GM12874 (cell line): ENCODE data around the gene JAKMIP2.

ENCODE experiments used
- CTCF ChIP-seq: IDR thresholded peaks from 2 replicates; pipeline ENCODE4 v1.5.1; 2011; ENCODE audit warnings: low read depth, mild to moderate bottlenecking, control low read depth, low read length, moderate library complexity; ENCODE audit not compliant: insufficient read depth

Gene JAKMIP2

DNA sequence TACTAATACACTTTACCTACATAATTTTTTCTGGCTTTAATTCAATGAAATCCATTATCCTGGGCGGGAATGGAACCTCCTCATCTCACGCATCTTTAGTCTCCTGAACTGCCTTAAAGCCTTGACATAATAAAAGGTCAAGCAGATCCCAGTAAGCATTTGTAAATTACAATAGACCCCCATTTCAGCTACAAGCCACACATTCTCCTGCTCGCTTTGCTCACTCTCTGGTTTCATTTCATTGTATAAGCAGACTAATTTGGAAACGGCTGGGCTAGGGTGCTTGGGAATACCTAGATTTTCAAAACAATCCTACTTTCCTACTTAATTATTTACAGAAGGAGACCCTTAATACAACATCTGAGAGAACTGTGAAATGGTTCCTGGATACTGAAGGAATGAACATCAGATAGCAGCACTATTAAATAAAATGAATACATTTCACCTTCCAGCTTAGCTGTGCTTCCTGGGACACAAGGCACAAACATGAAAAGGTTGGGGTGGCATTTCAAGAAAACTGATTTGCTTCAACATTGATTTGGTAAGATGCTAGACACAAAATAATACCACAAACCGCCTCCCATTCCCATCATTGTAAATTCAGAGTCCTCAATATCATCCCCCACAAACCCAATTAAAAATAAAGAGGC, 1.5 kb downstream of the JAKMIP2 start:
- no peak for TF ChIP-seq CTCF

- TF ChIP-seq CTCF = no peak
These were observed 2.8 kb downstream of the JAKMIP2 start for GRCh38 chr5:147779694-147780093.

- no peak for TF ChIP-seq CTCF
These were observed 5.5 kb downstream of the JAKMIP2 start for GRCh38 chr5:147776989-147777388.

DNA sequence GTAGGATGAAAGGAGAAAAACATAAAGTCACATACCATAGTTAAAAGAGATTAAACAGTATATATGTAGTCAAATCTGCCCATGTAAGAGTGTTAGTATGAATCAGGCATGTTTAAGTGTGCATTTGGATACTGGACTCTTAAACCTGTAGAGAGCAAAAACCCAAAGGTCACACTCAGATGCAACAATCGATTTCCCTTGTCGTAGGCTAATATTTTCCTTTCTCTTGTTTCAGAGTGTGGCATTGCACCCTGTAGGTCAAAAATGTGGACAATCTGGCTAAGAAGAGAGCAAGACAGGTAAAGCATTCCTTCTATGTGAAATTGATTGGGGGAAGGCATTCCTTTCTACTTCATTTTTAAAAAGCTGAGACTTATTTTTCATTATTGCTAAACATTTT, 8.9 kb downstream of the JAKMIP2 start:
- TF ChIP-seq CTCF = no peak

DNA sequence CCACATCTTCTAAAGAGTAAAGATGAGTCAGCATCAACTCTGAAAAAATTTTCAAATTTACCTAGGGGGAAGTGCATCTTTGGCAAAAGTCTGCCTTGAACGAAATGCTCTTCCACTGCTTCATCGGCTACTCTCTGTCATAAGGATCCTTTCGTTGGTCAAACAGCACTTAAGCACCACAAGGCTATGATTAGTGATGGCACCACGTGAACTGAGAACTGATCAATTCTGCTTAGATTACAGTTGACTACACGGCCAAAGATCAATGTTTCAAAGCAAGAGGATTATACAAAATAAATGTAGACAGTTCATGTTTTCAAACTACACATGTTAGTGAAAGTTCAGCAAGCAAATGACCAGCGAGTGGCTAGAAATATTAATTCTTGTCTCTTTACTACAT, 9.4 kb downstream of the JAKMIP2 start:
- no peak for TF ChIP-seq CTCF

DNA sequence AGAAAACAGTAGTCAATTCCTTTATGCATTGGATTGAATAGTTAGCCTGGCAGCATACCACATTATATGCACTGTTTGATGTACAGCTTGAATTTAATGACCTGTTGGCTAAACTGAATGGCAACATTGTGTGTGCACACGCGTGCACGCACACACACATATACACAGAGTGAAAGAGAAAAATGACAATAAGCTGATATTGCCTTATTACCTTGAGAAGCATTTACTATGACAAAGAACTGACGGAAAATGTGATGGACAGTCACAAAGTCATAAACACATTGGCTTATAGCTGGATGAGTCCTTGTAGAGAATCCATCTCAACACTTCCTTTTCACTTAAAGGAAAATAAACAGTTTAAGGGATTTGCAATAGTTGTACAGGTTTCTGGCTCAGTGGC, 15.5 kb downstream of the JAKMIP2 start:
- no peak for TF ChIP-seq CTCF

DNA sequence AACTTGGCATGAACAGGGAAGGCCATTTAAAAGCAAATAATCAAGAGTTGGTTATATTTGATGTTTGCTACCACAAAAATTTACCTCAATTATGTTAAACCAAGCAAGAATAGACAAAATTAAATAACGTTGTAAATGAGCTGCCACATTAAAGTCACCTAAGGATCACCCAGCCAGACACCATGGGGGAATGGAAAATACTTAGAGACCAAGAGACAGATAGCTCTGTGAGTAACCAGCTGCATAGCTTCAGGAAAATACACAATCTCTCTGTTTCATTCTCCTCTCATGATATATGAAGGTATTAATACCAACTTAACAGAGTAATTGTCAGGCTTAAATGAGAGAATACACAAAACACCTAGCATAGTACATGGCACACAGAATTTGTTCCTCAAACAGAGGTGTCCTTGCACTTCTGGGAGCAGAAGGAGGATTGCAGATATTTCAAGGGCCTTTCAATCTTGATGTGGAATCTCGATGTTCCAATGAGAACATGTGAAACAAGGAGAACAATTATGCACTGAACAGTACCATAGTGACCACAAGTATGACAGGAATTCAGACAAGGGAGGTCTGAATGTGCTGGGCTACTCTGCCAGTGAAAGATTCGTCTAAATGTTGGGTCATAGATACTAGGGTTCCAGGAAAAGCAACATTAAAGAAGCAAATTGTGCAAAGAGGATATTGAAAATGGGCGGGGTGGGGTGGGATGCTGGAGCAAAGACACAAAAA, 18.6 kb downstream of the JAKMIP2 start:
- no peak for TF ChIP-seq CTCF
